ENCODE data around the gene CYP27C1.

Gene CYP27C1

GRCh38 chr2:127219171-127220070 is 678 bp downstream of the CYP27C1 start:
- Histone ChIP-seq H3F3A (ENCODE audit: control insufficient read depth, insufficient read depth) (no peaks in the 10 kb centered on the region), H3K79me2 (ENCODE audit: control insufficient read depth, low read length) (no peaks in the 10 kb centered on the region), H3K27ac (ENCODE audit: low read depth, low read length) (no peak overlapping the region)

DNA sequence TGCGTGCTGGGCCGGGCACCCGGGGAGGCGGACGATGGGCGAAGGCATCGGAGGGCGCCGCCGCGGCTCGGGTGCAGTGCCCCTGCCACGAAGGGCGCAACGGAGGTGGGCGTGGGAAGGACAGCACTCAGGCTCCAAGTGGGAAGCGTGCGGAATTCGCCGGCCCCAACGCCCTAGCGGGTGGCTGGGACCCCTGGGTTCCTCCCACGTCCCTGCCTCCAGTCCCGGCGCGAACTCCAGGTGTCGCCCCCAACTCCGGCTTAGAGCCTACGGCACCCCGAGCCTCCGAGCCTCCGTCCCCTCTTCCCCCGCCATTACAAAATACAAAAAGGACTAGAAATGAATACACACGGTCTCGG is 1.3 kb downstream of the CYP27C1 start:
- H3K79me2 ChIP-seq (ENCODE audit: control insufficient read depth, low read length): no peaks in the 10 kb centered on the region
- peaks cover 10% of the 10 kb centered on the region for H3K9me3 ChIP-seq (ENCODE audit: control insufficient read depth, insufficient read depth, low read length)
- no peaks in the 10 kb centered on the region for H3K9me2 ChIP-seq (replicated peaks; ENCODE audit: control insufficient read depth, low read length)
- no peak overlapping the region for H3K4me3 ChIP-seq (ENCODE audit: low read length)
- no peak overlapping the region for H3K27ac ChIP-seq (ENCODE audit: low read depth, low read length)
- no peaks in the 10 kb centered on the region for H3F3A ChIP-seq (ENCODE audit: control insufficient read depth, insufficient read depth)
- no peaks in the 10 kb centered on the region for H4K20me1 ChIP-seq (ENCODE audit: control insufficient read depth, insufficient read depth, low read depth, low read length)
- TF ChIP-seq EZH2phosphoT487 (IDR thresholded peaks at IDR 0.05; ENCODE audit: borderline replicate concordance, low read length) (no peak), CTCF (IDR thresholded peaks at IDR 0.05; ENCODE audit: low read depth, low read length, poor library complexity, severe bottlenecking) (no peak)
- H3K36me3 ChIP-seq (ENCODE audit: control insufficient read depth, low read length): no peaks in the 10 kb centered on the region
- no peak overlapping the region for H3K4me2 ChIP-seq (ENCODE audit: low read length)
- H3K4me1 ChIP-seq (ENCODE audit: control insufficient read depth, low read length): no peaks in the 10 kb centered on the region
- H3K27me3 ChIP-seq (ENCODE audit: control insufficient read depth, low read length): peaks cover 23% of the 10 kb centered on the region

More at GRCh38 chr2:127219171-127220070, 678 bp downstream of the CYP27C1 start:
- Histone ChIP-seq H3K4me3 (ENCODE audit: low read length) (no peak overlapping the region), H3K9me2 (replicated peaks; ENCODE audit: control insufficient read depth, low read length) (no peaks in the 10 kb centered on the region), H4K20me1 (ENCODE audit: control insufficient read depth, insufficient read depth, low read depth, low read length) (no peaks in the 10 kb centered on the region), H3K4me1 (ENCODE audit: control insufficient read depth, low read length) (no peaks in the 10 kb centered on the region), H3K27me3 (ENCODE audit: control insufficient read depth, low read length) (peaks cover 23% of the 10 kb centered on the region), H3K4me2 (ENCODE audit: low read length) (no peak overlapping the region), H3K9me3 (ENCODE audit: control insufficient read depth, insufficient read depth, low read length) (peaks cover 10% of the 10 kb centered on the region), H3K36me3 (ENCODE audit: control insufficient read depth, low read length) (no peaks in the 10 kb centered on the region)
- TF ChIP-seq CTCF (IDR thresholded peaks at IDR 0.05; ENCODE audit: low read depth, low read length, poor library complexity, severe bottlenecking) (no peak), EZH2phosphoT487 (IDR thresholded peaks at IDR 0.05; ENCODE audit: borderline replicate concordance, low read length) (no peak)

DNA sequence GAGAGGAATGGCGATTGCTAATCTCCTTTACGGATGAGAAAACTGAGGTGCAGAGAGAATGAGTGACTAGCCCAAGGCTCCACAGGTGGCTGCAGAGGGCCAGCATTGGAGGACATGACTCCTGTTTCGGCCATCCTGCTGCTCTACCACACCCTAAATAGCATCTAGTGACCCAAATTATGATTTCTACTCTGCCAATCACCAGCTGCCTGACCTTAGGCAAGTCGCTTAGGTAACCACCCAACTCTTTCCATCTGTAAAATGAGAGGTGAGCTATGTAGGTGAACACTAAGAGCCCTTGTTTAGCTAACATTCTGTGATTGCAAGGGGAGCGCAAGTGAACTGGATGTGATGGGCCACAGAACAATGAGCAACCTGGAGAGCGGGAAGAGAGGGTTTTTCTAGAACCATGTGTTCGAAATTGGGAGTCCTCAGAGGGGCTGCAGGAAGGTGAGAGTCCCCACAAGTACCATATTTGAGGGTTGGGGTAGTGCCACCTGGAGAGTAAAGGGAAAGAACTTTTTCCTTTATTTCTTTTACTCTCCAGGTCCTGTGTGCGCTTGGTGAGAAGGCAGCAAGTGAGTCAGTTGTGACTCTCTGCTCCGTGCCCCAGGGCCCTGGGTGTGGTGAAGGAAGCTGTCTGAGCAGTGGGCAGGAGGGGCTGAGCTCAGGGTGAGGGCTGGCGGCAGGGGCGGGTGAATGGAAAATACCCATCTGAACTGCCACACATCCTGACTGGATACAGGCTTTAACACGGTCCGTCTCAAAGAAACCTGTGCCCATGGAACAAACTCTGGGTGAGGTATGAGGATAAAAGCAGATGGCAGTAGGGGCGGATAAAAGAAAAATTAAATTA is 2.4 kb downstream of the CYP27C1 start:
- H3K27me3 ChIP-seq (ENCODE audit: control insufficient read depth, low read length): peaks cover 23% of the 10 kb centered on the region
- no peak overlapping the region for H3K4me3 ChIP-seq (ENCODE audit: low read length)
- peaks cover 10% of the 10 kb centered on the region for H3K9me3 ChIP-seq (ENCODE audit: control insufficient read depth, insufficient read depth, low read length)
- H3K36me3 ChIP-seq (ENCODE audit: control insufficient read depth, low read length): no peaks in the 10 kb centered on the region
- no peaks in the 10 kb centered on the region for H3K4me1 ChIP-seq (ENCODE audit: control insufficient read depth, low read length)
- no peaks in the 10 kb centered on the region for H3F3A ChIP-seq (ENCODE audit: control insufficient read depth, insufficient read depth)
- H3K4me2 ChIP-seq (ENCODE audit: low read length): no peak overlapping the region
- TF ChIP-seq EZH2phosphoT487 (IDR thresholded peaks at IDR 0.05; ENCODE audit: borderline replicate concordance, low read length): no peak
- TF ChIP-seq CTCF (IDR thresholded peaks at IDR 0.05; ENCODE audit: low read depth, low read length, poor library complexity, severe bottlenecking): no peak
- H4K20me1 ChIP-seq (ENCODE audit: control insufficient read depth, insufficient read depth, low read depth, low read length): no peaks in the 10 kb centered on the region
- no peaks in the 10 kb centered on the region for H3K9me2 ChIP-seq (replicated peaks; ENCODE audit: control insufficient read depth, low read length)
- H3K27ac ChIP-seq (ENCODE audit: low read depth, low read length): no peak overlapping the region
- H3K79me2 ChIP-seq (ENCODE audit: control insufficient read depth, low read length): no peaks in the 10 kb centered on the region
